Chondrocyte (in vitro differentiated cells): ENCODE data around the gene ITGB3. TPM values are rescaled to one million over a fixed set of nuclear protein-coding genes. Genes with fewer than 3 reads are reported as not detected.

Source experiments
- DNase-seq: peaks from one replicate; pipeline ENCODE4 v3.0.0; 2021; ENCODE audit warnings: mixed read lengths, low spot score
- H3K27ac Mint-ChIP-seq: one replicate; pipeline ENCODE4 v1.8.0; 2021; ENCODE audit warnings: mild to moderate bottlenecking, moderate library complexity, mixed read lengths; ENCODE audit not compliant: unreplicated experiment
- H3K27me3 Mint-ChIP-seq: 2 replicates; pipeline ENCODE4 v1.8.0; 2021; ENCODE audit warnings: low read depth, mixed read lengths
- H3K36me3 Mint-ChIP-seq: 2 replicates; pipeline ENCODE4 v1.8.0; 2021; ENCODE audit warnings: low read depth, mixed read lengths
- H3K4me1 Mint-ChIP-seq: 2 replicates; pipeline ENCODE4 v1.8.0; 2021; ENCODE audit warnings: low read depth, mild to moderate bottlenecking, mixed read lengths
- H3K4me3 Mint-ChIP-seq: one replicate; pipeline ENCODE4 v1.8.0; 2021; ENCODE audit warnings: mild to moderate bottlenecking, moderate library complexity, mixed read lengths; ENCODE audit not compliant: unreplicated experiment
- H3K9me3 Mint-ChIP-seq: 2 replicates; pipeline ENCODE4 v1.8.0; 2021; ENCODE audit warnings: low read depth, mixed read lengths
- total RNA-seq: library from RNA; stranded (reverse); gene quantifications from 3 replicates; pipeline ENCODE4 v1.2.1, GENCODE V29; 2021
- TF ChIP-seq, protein P1 (sequence below): fragments of 200-600 bp; sonication (generic); IDR thresholded peaks from 2 replicates; pipeline ENCODE4 v1.5.0; 2021; ENCODE audit warnings: antibody characterized with exemption, mild to moderate bottlenecking, moderate library complexity

The ITGB3 gene
- total RNA-seq, 1 donor from 2014 or later, result 10.5 TPM

DNA sequence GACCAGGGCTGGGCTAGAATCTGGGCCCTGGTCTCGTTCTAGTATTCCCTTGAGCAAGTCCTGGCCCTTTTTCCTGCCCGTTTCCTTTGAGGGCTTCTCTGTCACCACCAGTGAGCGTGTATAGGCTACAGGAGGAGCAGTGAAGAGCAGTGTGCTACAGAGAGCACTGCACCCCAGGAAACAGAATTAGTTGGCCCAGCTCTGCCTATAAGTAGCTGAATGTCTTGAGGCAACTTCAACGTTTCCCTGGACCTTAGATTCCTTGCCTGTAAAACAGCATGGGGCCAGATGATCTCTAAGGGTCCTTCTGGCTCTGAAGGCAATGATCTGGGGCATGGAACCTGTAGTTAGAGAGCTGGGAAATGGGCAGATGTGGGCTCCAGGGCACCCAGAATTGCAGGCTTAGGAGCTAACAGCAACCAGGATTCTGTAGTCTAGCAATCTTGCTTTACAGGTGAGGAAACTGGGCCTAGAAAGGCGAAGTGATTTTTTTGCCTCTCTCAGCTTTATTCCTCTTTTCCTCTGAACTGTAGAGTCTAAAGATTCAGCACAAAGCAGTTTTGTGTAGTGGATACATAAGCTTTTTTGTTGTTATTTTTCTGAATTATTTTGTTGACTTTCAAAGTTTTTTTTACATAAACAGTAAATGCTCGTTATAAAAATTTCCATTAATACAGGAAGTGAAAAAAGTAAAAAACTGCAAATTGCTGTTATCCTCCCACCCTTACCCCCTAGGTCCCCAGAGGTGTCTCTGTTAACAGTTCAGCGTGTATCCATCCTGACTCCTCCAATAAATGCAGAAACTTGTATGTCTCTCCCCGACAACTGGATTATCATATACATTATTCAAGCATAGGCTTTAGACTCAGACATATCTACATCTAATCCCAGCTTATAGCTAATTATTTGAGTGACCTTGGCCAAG is 46.2 kb upstream of the ITGB3 start:
- Mint-ChIP-seq H3K27me3 (no peaks in the 10 kb centered on the region), H3K27ac (peak overlapping the region; percentile 57), H3K36me3 (no peaks in the 10 kb centered on the region), H3K9me3 (no peaks in the 10 kb centered on the region), H3K4me1 (peaks cover 63% of the 10 kb centered on the region), H3K4me3 (no peak overlapping the region)
- TF ChIP-seq, protein P1, sequence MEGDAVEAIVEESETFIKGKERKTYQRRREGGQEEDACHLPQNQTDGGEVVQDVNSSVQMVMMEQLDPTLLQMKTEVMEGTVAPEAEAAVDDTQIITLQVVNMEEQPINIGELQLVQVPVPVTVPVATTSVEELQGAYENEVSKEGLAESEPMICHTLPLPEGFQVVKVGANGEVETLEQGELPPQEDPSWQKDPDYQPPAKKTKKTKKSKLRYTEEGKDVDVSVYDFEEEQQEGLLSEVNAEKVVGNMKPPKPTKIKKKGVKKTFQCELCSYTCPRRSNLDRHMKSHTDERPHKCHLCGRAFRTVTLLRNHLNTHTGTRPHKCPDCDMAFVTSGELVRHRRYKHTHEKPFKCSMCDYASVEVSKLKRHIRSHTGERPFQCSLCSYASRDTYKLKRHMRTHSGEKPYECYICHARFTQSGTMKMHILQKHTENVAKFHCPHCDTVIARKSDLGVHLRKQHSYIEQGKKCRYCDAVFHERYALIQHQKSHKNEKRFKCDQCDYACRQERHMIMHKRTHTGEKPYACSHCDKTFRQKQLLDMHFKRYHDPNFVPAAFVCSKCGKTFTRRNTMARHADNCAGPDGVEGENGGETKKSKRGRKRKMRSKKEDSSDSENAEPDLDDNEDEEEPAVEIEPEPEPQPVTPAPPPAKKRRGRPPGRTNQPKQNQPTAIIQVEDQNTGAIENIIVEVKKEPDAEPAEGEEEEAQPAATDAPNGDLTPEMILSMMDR, result no peak
- no peak for DNase-seq

- TF ChIP-seq, protein P1, result no peak
- no peak for DNase-seq
- Mint-ChIP-seq H3K4me1 (peaks cover 58% of the 10 kb centered on the region), H3K4me3 (no peak within 1 kb of the TSS), H3K36me3 (no peaks in the 10 kb centered on the region), H3K27ac (peak within 1 kb of the TSS; percentile 80), H3K27me3 (no peaks in the 10 kb centered on the region), H3K9me3 (no peaks in the 10 kb centered on the region)
These were observed 44.7 kb upstream of the ITGB3 start, which contains the start of gene MYL4 for GRCh38 chr17:47208744-47209488. MYL4 (plus strand) TSS chr17:47209348; CDS start chr17:47209423, 75 bp downstream.

GRCh38 chr17:47209499-47209898 is 44.1 kb upstream of the ITGB3 start:
- TF ChIP-seq, protein P1, result no peak
- H3K9me3 Mint-ChIP-seq, result no peaks in the 10 kb centered on the region
- DNase-seq, result no peak
- H3K27ac Mint-ChIP-seq, result peak overlapping the region; percentile 80
- no peak overlapping the region for H3K4me3 Mint-ChIP-seq
- no peaks in the 10 kb centered on the region for H3K36me3 Mint-ChIP-seq
- peaks cover 52% of the 10 kb centered on the region for H3K4me1 Mint-ChIP-seq
- no peaks in the 10 kb centered on the region for H3K27me3 Mint-ChIP-seq

- H3K27ac Mint-ChIP-seq, result peak overlapping the region; percentile 80
- H3K4me1 Mint-ChIP-seq, result peaks cover 46% of the 10 kb centered on the region
- H3K4me3 Mint-ChIP-seq, result no peak overlapping the region
- H3K27me3 Mint-ChIP-seq, result no peaks in the 10 kb centered on the region
- no peak for DNase-seq
- no peaks in the 10 kb centered on the region for H3K36me3 Mint-ChIP-seq
- TF ChIP-seq, protein P1, result no peak
- no peaks in the 10 kb centered on the region for H3K9me3 Mint-ChIP-seq
These were observed 43.5 kb upstream of the ITGB3 start for GRCh38 chr17:47210105-47210504.

GRCh38 chr17:47210779-47211178 is 42.8 kb upstream of the ITGB3 start:
- Mint-ChIP-seq H3K9me3 (no peaks in the 10 kb centered on the region), H3K4me3 (no peak overlapping the region), H3K36me3 (no peaks in the 10 kb centered on the region), H3K27ac (peak overlapping the region; percentile 41), H3K27me3 (no peaks in the 10 kb centered on the region), H3K4me1 (peaks cover 40% of the 10 kb centered on the region)
- TF ChIP-seq, protein P1, result no peak
- no peak for DNase-seq
